Effector memory CD4-positive, alpha-beta T cell (primary cell): Measurements from ENCODE around the gene BLOC1S2.
"Not testable (repeated sequence)": the region's sequence is repeated elsewhere in the genome, so short reads cannot be mapped to it uniquely, and the experiment has no call there.

Experiments
- DNase-seq, 3 donors: peaks; one replicate each; pipeline ENCODE4 v3.0.0-alpha.2; 2020
- H3K27ac ChIP-seq: 2 replicates; pipeline ENCODE4 v1.7.0; 2013; ENCODE audit warnings: mild to moderate bottlenecking, low read length, moderate library complexity; ENCODE audit not compliant: insufficient read depth, poor library complexity, severe bottlenecking
- H3K27me3 ChIP-seq: replicated peaks from 2 replicates; pipeline ENCODE4 v1.7.0; 2013; ENCODE audit warnings: mild to moderate bottlenecking, low read length; ENCODE audit not compliant: insufficient read depth, control insufficient read depth, poor library complexity, severe bottlenecking
- H3K36me3 ChIP-seq: 2 replicates; pipeline ENCODE4 v1.7.0; 2013; ENCODE audit warnings: mild to moderate bottlenecking, low read length, moderate library complexity; ENCODE audit not compliant: control insufficient read depth, insufficient read depth
- H3K4me1 ChIP-seq: 2 replicates; pipeline ENCODE4 v1.7.0; 2013; ENCODE audit warnings: low read length, mild to moderate bottlenecking; ENCODE audit not compliant: control insufficient read depth, insufficient read depth, poor library complexity, severe bottlenecking
- H3K4me3 ChIP-seq: 2 replicates; pipeline ENCODE4 v1.7.0; 2013; ENCODE audit warnings: low read length, low read depth, mild to moderate bottlenecking; ENCODE audit not compliant: insufficient read depth, poor library complexity, severe bottlenecking
- H3K9me3 ChIP-seq: 2 replicates; pipeline ENCODE4 v1.7.0; 2013; ENCODE audit warnings: mild to moderate bottlenecking, low read length, moderate library complexity; ENCODE audit not compliant: control insufficient read depth

The BLOC1S2 gene

GRCh38 chr10:100293066-100293465, 6.6 kb upstream of the BLOC1S2 start:
- Histone ChIP-seq H3K9me3 (no peaks in the 10 kb centered on the region), H3K36me3 (no peaks in the 10 kb centered on the region), H3K4me3 (no peak overlapping the region), H3K27me3 (peaks cover 3% of the 10 kb centered on the region), H3K27ac (no peak overlapping the region), H3K4me1 (no peaks in the 10 kb centered on the region)
- DNase-seq, result no peak

GRCh38 chr10:100292300-100292699, 5.8 kb upstream of the BLOC1S2 start:
- not testable (repeated sequence) for H3K27me3 ChIP-seq, H3K36me3 ChIP-seq, H3K4me3 ChIP-seq, H3K27ac ChIP-seq, H3K4me1 ChIP-seq, DNase-seq, H3K9me3 ChIP-seq

- no peak for DNase-seq
- Histone ChIP-seq H3K27me3 (peaks cover 3% of the 10 kb centered on the region), H3K27ac (no peak overlapping the region), H3K4me3 (no peak overlapping the region), H3K36me3 (no peaks in the 10 kb centered on the region), H3K4me1 (peaks cover 5% of the 10 kb centered on the region), H3K9me3 (no peaks in the 10 kb centered on the region)
Observed at GRCh38 chr10:100291356-100291755, 4.9 kb upstream of the BLOC1S2 start.

GRCh38 chr10:100289641-100290040, 3.2 kb upstream of the BLOC1S2 start:
- Histone ChIP-seq H3K36me3 (no peaks in the 10 kb centered on the region), H3K27me3 (peaks cover 3% of the 10 kb centered on the region), H3K4me1 (peaks cover 11% of the 10 kb centered on the region), H3K9me3 (no peaks in the 10 kb centered on the region), H3K27ac (no peak overlapping the region), H3K4me3 (no peak overlapping the region)
- no peak for DNase-seq

GRCh38 chr10:100288196-100288595, 1.7 kb upstream of the BLOC1S2 start:
- no peak for DNase-seq
- Histone ChIP-seq H3K27ac (no peak overlapping the region), H3K36me3 (no peaks in the 10 kb centered on the region), H3K4me1 (peaks cover 11% of the 10 kb centered on the region), H3K4me3 (no peak overlapping the region), H3K27me3 (peaks cover 3% of the 10 kb centered on the region), H3K9me3 (no peaks in the 10 kb centered on the region)

- Histone ChIP-seq H3K36me3 (no peaks in the 10 kb centered on the region), H3K4me3 (no peak overlapping the region), H3K4me1 (peaks cover 11% of the 10 kb centered on the region), H3K27me3 (no peaks in the 10 kb centered on the region), H3K27ac (no peak overlapping the region), H3K9me3 (no peaks in the 10 kb centered on the region)
- no peak for DNase-seq
Observed at GRCh38 chr10:100287756-100288155, 1.3 kb upstream of the BLOC1S2 start.

- peak overlapping the region; percentile 94 for H3K4me3 ChIP-seq
- not testable (repeated sequence) for DNase-seq, H3K27me3 ChIP-seq, H3K9me3 ChIP-seq
- peaks cover 11% of the 10 kb centered on the region for H3K4me1 ChIP-seq
- peaks cover 14% of the 10 kb centered on the region for H3K36me3 ChIP-seq
- H3K27ac ChIP-seq, result peak overlapping the region; percentile 90
Observed at GRCh38 chr10:100285326-100285725, 1.2 kb downstream of the BLOC1S2 start.

GRCh38 chr10:100282907-100283306, 3.6 kb downstream of the BLOC1S2 start:
- no peak for DNase-seq
- no peaks in the 10 kb centered on the region for H3K27me3 ChIP-seq
- no peaks in the 10 kb centered on the region for H3K9me3 ChIP-seq
- H3K4me3 ChIP-seq, result no peak overlapping the region
- no peak overlapping the region for H3K27ac ChIP-seq
- H3K36me3 ChIP-seq, result peaks cover 29% of the 10 kb centered on the region
- peaks cover 11% of the 10 kb centered on the region for H3K4me1 ChIP-seq

GRCh38 chr10:100276971-100277370, 9.5 kb downstream of the BLOC1S2 start:
- H3K36me3 ChIP-seq, result peaks cover 23% of the 10 kb centered on the region
- H3K27ac ChIP-seq, H3K4me3 ChIP-seq, DNase-seq, H3K27me3 ChIP-seq, H3K9me3 ChIP-seq, H3K4me1 ChIP-seq: not testable (repeated sequence)

GRCh38 chr10:100267239-100268104, 19.0 kb downstream of the BLOC1S2 start, which contains the start of gene CWF19L1:
Gene CWF19L1 (minus strand): TSS chr10:100267638. CDS start chr10:100267593, 45 bp downstream.
- H3K36me3 ChIP-seq, result no peaks in the 10 kb centered on the region
- peaks cover 12% of the 10 kb centered on the region for H3K4me1 ChIP-seq
- no peaks in the 10 kb centered on the region for H3K9me3 ChIP-seq
- H3K27ac ChIP-seq, result peak within 1 kb of the TSS; percentile 80
- H3K27me3 ChIP-seq, result no peaks in the 10 kb centered on the region
- peak within 1 kb of the TSS; percentile 88 for H3K4me3 ChIP-seq
- DNase-seq, result peak; percentile 54 to 65 (median 61)
